Gastrocnemius medialis (tissue), 4 donors: Measurements from ENCODE around the gene RBP4. TPM values are rescaled to one million over a fixed set of nuclear protein-coding genes. Genes with fewer than 3 reads are reported as not detected.
A peak's percentile ranks its signal among the peaks of the same experiment; 100 is the strongest.
"Not testable (repeated sequence)": the region's sequence is repeated elsewhere in the genome, so short reads cannot be mapped to it uniquely, and the experiment has no call there.

ENCODE experiments used
- ATAC-seq, 2 donors: fragments of 150-250 bp; one replicate each; pipeline ENCODE4 v1.9.1; 2016
- DNase-seq, 2 donors: peaks; one replicate each; pipeline ENCODE4 v3.0.0-alpha.2; 2019
- H3K27ac ChIP-seq, 4 donors: fragments of 200-600 bp; sonication (generic); 1 replicate in 1 of 4; 2 replicates in 3 of 4; pipeline ENCODE4 v1.5.1; 2016 to 2018; ENCODE audit warnings: mild to moderate bottlenecking in 2 of 4, moderate library complexity in 1 of 4
- H3K27me3 ChIP-seq, 3 donors: fragments of 200-600 bp; sonication (generic) in 2 of 3; 1 replicate in 1 of 3; 2 replicates in 2 of 3; pipeline versions ENCODE4 v1.5.1 to v1.6.0; 2016 to 2019; ENCODE audit warnings: mild to moderate bottlenecking in 1 of 3, moderate library complexity in 1 of 3
- H3K36me3 ChIP-seq, 2 donors: fragments of 200-600 bp; sonication (generic) in 1 of 2; one replicate each; pipeline ENCODE4 v1.5.1; 2017 to 2018
- H3K4me1 ChIP-seq, 2 donors: fragments of 200-600 bp; sonication (generic) in 1 of 2; one replicate each; pipeline ENCODE4 v1.5.1; 2016 to 2017; ENCODE audit warnings: mild to moderate bottlenecking in 2 of 2
- H3K4me3 ChIP-seq, 4 donors: fragments of 200-600 bp; sonication (generic) in 3 of 4; 1 replicate in 1 of 4; 2 replicates in 3 of 4; pipeline ENCODE4 v1.5.1; 2016 to 2019; ENCODE audit warnings: mild to moderate bottlenecking in 2 of 4
- H3K9me3 ChIP-seq, 3 donors: fragments of 200-600 bp; sonication (generic) in 2 of 3; 1 replicate in 1 of 3; 2 replicates in 2 of 3; pipeline ENCODE4 v1.5.1; 2016 to 2019
- POLR2A ChIP-seq, 2 donors: fragments of 450-650 bp; IDR thresholded peaks; one replicate each; pipeline ENCODE4 v1.6.1; 2017; ENCODE audit warnings: antibody characterized with exemption in 2 of 2, mild to moderate bottlenecking in 2 of 2, moderate library complexity in 2 of 2
- in situ Hi-C, 4 donors: fragments of 200-750 bp; cut with MboI; loops; one replicate each; pipeline versions ENCODE4 v1.15.0 to v1.8.0; 2017; ENCODE audit warnings: low sequenced_read_pairs in 4 of 4
- intact Hi-C: fragments of 100-400 bp; cut with DNase I; formaldehyde crosslinking; loops from one replicate; pipeline ENCODE4 v1.15.1; 2023; ENCODE audit warnings: low total_unique reads
- total RNA-seq, 4 donors: library from RNA; depleted of rRNA; stranded (reverse); fragments of >200 nt; gene quantifications; one replicate each; pipeline versions ENCODE4 v1.1.0 to v1.2.3, GENCODE V29; 2016
- TF ChIP-seq, protein P1 (sequence below), 5 experiments: fragments of 450-650 bp in 3 of 5; fragments of 200-600 bp in 2 of 5; sonication (generic) in 2 of 5; IDR thresholded peaks in 4 of 5; conservative IDR thresholded peaks in 1 of 5; 1 replicate in 4 of 5; 2 replicates in 1 of 5; pipeline ENCODE4 v1.5.1; 2016 to 2019; ENCODE audit warnings: antibody characterized with exemption in 5 of 5, mild to moderate bottlenecking in 3 of 5, moderate library complexity in 3 of 5

The RBP4 gene
- total RNA-seq, 4 donors from 2014 or later = 3.8 to 16.2 (median 7.7) TPM

DNA sequence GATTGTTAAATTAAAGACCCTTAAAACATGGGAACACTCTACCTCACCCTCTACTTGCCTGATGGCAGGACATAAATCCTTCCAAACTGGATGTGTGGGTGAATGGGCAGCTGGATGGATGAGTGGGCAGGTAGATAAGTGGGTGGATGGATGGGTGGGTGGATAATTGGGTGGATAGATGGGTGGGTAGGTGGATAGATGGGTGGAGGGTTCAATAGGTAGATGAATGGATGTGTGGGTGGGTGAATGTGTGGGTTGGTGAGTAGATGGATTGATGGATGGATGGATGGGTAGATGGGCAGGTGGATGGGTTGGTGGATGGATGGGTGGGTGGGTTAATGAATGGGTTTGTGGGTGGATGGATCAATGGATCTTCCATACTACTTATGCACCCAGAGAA lies 53.5 kb downstream of the RBP4 start:
- H3K4me1 ChIP-seq = no peaks in the 10 kb centered on the region
- H3K4me3 ChIP-seq = no peak overlapping the region
- no peaks in the 10 kb centered on the region for H3K9me3 ChIP-seq
- intact Hi-C loops = no loop called here
- no peaks in the 10 kb centered on the region for H3K27me3 ChIP-seq
- no peaks in the 10 kb centered on the region for H3K36me3 ChIP-seq
- ATAC-seq = no peak
- no peak overlapping the region for H3K27ac ChIP-seq
- in situ Hi-C loops = loop anchor here in 1 of 4 donors (10.0 kb wide), 1 partner anchor 127 kb away; no protein-coding TSS in a partner anchor
- no peak for DNase-seq
- no peak for TF ChIP-seq POLR2A (IDR thresholded peaks at IDR 0.05)
- TF ChIP-seq, protein P1, sequence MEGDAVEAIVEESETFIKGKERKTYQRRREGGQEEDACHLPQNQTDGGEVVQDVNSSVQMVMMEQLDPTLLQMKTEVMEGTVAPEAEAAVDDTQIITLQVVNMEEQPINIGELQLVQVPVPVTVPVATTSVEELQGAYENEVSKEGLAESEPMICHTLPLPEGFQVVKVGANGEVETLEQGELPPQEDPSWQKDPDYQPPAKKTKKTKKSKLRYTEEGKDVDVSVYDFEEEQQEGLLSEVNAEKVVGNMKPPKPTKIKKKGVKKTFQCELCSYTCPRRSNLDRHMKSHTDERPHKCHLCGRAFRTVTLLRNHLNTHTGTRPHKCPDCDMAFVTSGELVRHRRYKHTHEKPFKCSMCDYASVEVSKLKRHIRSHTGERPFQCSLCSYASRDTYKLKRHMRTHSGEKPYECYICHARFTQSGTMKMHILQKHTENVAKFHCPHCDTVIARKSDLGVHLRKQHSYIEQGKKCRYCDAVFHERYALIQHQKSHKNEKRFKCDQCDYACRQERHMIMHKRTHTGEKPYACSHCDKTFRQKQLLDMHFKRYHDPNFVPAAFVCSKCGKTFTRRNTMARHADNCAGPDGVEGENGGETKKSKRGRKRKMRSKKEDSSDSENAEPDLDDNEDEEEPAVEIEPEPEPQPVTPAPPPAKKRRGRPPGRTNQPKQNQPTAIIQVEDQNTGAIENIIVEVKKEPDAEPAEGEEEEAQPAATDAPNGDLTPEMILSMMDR (IDR thresholded peaks at IDR 0.05 in 4 of 5, conservative IDR thresholded peaks at IDR 0.05 in 1 of 5) = no peak

DNA sequence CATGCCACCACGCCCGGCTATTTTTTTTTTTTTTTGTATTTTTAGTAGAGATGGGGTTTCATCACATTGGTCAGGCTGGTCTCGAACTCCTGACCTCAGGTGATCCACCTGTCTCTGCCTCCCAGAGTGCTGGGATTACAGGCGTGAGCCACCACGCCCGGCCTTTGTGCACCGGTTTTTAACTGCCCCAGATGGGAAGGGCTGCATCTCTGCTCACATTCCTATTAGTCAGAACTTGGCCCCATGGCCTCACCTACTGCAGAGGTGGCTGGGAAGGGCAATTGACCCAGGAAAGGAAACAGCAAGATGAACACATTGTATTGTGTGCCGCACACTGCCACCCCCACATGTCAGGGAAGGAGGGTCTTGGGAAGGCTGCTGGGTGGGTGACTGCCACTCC lies 54.0 kb downstream of the RBP4 start:
- intact Hi-C loops, H3K36me3 ChIP-seq, DNase-seq, H3K4me1 ChIP-seq, H3K4me3 ChIP-seq, H3K27me3 ChIP-seq, H3K27ac ChIP-seq, H3K9me3 ChIP-seq, ATAC-seq: not testable (repeated sequence)
- in situ Hi-C loops = loop anchor here in 1 of 4 donors (10.0 kb wide), 1 partner anchor 128 kb away; no protein-coding TSS in a partner anchor

DNA sequence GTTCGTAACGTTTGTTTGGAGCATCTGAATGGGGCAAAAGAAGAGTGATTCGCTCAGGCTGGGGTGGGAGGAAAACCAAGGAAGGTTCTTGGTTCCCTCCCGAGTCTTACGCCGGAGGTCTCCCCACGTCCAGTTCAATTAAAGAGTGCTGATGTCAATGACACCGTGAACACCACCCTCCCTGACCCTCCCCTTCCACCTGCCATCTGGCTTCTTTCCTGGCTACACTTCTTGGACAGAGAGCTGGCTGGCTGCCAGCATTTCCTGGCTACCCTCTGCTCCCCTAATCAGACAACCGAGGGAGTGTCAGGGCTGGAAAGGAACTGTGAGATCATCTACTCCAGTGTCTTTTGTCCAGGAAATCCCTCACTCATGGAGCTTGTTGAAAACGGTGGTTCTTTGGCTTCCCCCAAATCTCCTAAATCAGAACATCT lies 58.7 kb downstream of the RBP4 start:
- no peak for DNase-seq
- intact Hi-C loops = no loop called here
- no peak overlapping the region for H3K27ac ChIP-seq
- in situ Hi-C loops = loop anchor here in 1 of 4 donors (10.0 kb wide), 1 partner anchor 132 kb away; no protein-coding TSS in a partner anchor
- no peaks in the 10 kb centered on the region for H3K27me3 ChIP-seq
- peak overlapping the region in 2 of 4 donors; percentile 17 to 40 for H3K4me3 ChIP-seq
- ATAC-seq = peak; percentile 36 to 47
- TF ChIP-seq, protein P1 (IDR thresholded peaks at IDR 0.05 in 4 of 5, conservative IDR thresholded peaks at IDR 0.05 in 1 of 5) = peak in 1 of 5 experiments; percentile 1
- TF ChIP-seq POLR2A (IDR thresholded peaks at IDR 0.05) = no peak
- H3K4me1 ChIP-seq = no peaks in the 10 kb centered on the region
- no peaks in the 10 kb centered on the region for H3K36me3 ChIP-seq
- no peaks in the 10 kb centered on the region for H3K9me3 ChIP-seq

Other genes starting within 250 kb of the RBP4 start
- gene MYOF, start 118.9 kb downstream of the RBP4 start, total RNA-seq = 10 to 100 TPM in 1 of 4 donors, 1 to 10 TPM in 3; 4.1 to 10.3 (median 6.3) TPM
- under 1 TPM; 0.32 to 0.62 (median 0.37) TPM for gene CEP55, start 104.6 kb downstream of the RBP4 start, total RNA-seq
- gene FFAR4, start 34.6 kb downstream of the RBP4 start, total RNA-seq = under 1 TPM in 2 of 4 donors, not detected in 2; 0.10 to 0.17 TPM
- not detected for gene PDE6C, start 11.3 kb upstream of the RBP4 start, total RNA-seq
- gene FRA10AC1, start 101.4 kb upstream of the RBP4 start, total RNA-seq = 10 to 100 TPM in 1 of 4 donors, 1 to 10 TPM in 3; 4.9 to 10.5 (median 5.5) TPM
- 10 to 100 TPM in 1 of 4 donors, under 1 TPM in 1, not detected in 2; 0.33 to 12.6 TPM for gene LGI1, start 156.7 kb upstream of the RBP4 start, total RNA-seq